GM21717 (cell line): ENCODE results near the gene ADCY2.
A peak's percentile ranks its signal among the peaks of the same experiment; 100 is the strongest.

ENCODE experiments used
- ATAC-seq: cut with Tn5 transposase; IDR thresholded peaks from one replicate; pipeline ENCODE4 v1.9.1; 2021; ENCODE audit warnings: mild to moderate bottlenecking, moderate library complexity; ENCODE audit not compliant: unreplicated experiment

Gene ADCY2

DNA sequence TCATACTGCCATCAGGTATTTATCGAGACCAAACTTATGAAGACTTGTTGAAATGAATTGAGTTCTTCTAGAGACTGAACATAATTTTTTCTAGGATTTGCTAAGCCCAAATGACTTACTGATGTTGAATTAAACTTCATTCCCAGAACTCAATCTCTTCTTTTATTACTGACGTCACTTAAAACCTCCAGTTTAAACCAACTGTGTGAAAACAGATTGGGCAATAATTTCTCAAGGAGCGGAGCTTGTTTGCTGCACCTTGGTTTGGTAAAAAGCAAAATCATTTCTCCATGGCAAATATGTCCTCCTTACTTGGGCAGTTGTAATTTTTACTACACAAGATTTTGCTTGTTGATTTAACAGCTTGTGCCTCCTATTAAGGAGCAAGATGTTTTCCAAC lies 417.6 kb downstream of the ADCY2 start:
- no peak for ATAC-seq

DNA sequence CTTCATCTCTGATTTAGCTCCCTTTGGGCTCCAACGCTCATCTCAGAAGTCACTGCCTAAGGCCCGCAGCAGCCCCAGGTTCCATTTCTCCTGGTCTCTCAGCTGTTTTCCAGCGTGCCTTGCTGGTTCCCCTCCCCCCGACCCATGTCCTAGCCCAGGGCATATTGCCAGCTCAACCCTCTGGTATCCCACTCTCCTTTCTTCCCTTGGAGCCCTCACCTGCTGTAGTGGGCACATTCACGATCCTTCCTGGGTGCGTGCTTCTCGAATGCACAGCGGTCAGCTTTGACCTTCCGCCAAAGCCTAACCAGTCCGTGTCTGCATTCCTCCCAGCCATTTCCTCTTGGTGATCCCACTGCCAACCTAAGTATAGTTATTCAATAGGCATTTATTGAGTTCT lies 418.9 kb downstream of the ADCY2 start:
- ATAC-seq, result no peak

GRCh38 chr5:7815892-7816534 lies 420.1 kb downstream of the ADCY2 start:
- peak; percentile 80 for ATAC-seq

GRCh38 chr5:7816535-7816901 lies 420.6 kb downstream of the ADCY2 start:
- no peak for ATAC-seq

- ATAC-seq, result no peak
Measured at GRCh38 chr5:7822449-7822848, 426.5 kb downstream of the ADCY2 start.

GRCh38 chr5:7823594-7823993 lies 427.7 kb downstream of the ADCY2 start:
- no peak for ATAC-seq

GRCh38 chr5:7824995-7825394 lies 429.1 kb downstream of the ADCY2 start:
- ATAC-seq, result no peak

DNA sequence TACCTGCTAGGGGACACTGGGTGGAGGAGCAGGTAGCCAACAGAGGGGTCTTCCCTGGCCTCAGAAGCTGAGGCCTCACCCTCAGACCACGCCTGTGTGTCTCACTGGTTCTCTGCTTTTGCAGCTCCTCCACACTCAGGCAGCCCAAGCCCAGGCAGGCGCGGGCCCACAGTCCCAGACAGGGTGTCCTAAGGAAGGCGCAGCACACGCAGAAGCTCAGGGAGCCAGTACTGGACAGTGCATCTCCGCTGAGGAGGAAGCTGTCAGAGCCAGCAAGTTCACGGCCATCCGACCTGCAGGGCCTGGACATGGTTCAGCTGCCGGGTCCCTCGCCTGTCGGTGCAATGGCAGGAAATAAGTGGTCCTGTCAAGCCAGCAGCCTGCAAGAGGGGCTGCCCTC lies 429.7 kb downstream of the ADCY2 start:
- ATAC-seq, result no peak

DNA sequence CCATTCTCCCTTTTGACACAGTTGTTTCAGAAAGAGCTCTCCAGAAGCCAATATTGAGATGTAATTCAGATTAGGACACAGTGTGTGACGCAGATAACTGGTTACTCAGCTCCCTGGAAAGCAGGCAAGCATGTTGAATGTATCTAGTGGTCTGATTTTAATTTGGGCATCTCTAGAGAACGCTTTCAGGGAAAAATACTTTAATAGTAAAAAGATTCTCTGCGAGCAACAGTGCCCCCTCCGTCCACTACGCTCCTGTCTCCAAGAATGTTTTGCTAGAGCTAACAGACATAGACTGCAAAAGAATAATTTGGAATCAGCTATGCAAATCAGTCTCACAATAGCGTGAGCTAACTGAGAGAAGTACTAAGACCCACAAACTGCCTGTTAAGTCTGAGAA lies 431.7 kb downstream of the ADCY2 start:
- ATAC-seq, result no peak

DNA sequence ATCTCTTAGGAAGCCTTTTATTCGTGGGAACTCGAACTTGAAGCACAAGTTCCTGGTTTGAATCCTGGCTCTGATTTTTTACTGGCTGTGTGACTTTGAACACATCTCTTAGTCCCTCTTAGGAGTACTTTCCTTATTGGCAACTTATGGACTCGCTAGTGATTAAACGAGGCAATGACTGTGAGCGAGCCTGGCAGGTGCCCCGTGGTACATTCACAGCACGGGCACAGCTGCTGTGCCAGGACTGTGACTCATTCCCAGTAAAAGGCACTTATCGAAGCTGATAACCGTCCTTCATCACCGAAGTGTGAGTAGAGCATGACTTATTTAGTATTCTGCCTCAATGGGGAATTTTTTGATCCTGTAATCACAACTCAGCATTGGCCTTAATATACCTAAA lies 432.3 kb downstream of the ADCY2 start:
- no peak for ATAC-seq

DNA sequence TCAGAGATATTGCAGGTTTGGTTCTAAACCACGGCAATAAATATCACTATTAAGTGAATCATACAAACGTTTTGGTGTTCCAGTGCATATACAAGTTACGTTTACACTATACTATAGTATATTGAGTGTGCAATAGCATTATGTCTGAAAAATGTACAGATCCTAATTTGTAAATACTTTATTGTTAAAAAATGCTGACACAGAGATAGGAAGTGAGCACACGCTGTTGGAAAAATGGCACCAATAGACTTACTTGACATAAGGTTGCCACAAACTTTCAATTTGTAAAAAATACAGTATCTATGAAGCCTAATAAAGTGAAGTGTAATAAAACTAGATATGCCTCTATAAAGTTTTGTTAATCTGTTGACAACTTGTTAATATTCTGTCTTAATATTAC lies 439.0 kb downstream of the ADCY2 start:
- ATAC-seq, result no peak

GRCh38 chr5:7837403-7837802 lies 441.5 kb downstream of the ADCY2 start:
- ATAC-seq, result no peak

DNA sequence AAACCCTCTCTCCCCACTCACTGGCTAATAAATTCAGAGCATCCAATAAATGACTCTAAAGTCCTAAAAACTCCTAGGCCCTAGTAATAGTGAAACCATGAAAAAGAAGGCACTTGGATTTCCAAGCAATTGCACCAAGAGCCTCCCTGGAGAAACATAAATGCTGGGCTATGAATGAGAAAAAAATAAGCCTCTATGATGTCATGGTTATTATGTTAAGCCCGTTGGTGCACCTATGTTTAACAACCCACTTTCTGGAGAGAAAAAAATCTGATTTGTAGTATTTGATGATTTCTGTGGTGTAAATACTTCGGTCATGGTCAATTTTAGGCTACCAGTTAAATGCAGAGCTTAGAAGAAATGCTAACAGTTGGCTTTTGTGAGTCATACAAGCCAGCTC lies 446.6 kb downstream of the ADCY2 start:
- no peak for ATAC-seq

DNA sequence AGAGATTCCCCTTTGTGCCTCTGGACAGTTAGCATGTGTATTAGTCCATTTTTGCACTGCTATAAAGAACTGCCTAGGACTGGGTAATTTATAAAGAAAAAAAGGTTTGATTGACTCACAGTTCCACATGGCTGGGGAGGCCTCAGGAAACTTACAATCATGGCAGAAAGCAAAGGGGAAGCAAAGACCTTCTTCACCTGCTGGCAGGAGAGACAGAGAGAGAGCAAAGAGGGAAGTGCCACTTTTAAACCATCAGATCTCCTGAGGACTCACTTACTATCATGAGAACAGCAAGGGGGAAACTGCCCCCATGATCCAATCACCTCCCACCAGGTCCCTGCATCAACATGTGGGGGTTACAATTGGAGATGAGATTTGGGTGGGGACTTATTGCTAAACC lies 449.0 kb downstream of the ADCY2 start:
- ATAC-seq, result no peak

DNA sequence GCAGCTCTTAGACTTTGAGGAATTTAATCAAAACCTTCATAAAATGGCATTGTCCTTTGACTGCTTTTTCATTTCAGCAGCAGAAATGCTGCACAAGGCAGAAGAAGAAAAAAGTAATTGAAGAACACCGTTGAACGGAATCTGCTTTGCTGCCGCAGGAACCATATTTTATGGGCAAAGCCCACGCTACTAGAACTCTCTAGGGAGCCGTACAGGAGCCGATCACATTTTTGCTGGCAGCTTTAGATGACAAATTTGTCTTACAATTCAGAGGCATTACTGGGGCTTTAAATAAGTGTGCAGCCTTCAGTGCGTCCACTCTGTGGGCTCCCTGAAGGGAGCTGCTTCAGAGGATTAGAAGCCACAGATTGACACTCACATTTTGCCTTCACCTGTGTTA lies 449.6 kb downstream of the ADCY2 start:
- no peak for ATAC-seq

DNA sequence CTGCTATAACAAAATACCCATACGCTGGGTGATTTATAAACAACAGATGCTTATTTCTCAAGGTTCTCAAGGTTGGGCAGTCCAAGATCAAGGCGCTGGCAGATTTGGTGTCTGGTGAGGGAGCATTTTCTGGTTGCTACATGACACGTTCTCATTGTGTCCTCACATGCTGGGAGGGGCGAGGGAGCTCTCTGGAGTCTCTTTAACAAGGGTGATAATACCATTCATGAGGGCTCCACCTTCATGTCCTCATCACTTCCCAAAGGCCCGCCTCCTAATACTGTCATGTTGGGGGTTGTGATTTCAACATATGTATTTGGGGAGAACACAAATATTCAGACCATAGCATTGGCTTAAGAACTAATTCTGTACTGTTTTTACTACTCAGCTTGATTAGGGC lies 450.4 kb downstream of the ADCY2 start:
- no peak for ATAC-seq

GRCh38 chr5:7848296-7848695 lies 452.4 kb downstream of the ADCY2 start:
- ATAC-seq, result no peak

- ATAC-seq, result no peak
Measured at GRCh38 chr5:7849681-7850394, 453.9 kb downstream of the ADCY2 start.

GRCh38 chr5:7850395-7851239 lies 454.7 kb downstream of the ADCY2 start, which contains the start of gene CFAP90:
CFAP90 (minus strand) TSS chr5:7851133; CDS start chr5:7851021, 112 bp downstream.
- ATAC-seq, result no peak

- ATAC-seq, result no peak
Measured at GRCh38 chr5:7851240-7851592, 455.3 kb downstream of the ADCY2 start.

GRCh38 chr5:7851617-7852289 lies 455.8 kb downstream of the ADCY2 start:
- no peak for ATAC-seq
